ENCODE data around the gene PSAP.

PSAP gene

DNA sequence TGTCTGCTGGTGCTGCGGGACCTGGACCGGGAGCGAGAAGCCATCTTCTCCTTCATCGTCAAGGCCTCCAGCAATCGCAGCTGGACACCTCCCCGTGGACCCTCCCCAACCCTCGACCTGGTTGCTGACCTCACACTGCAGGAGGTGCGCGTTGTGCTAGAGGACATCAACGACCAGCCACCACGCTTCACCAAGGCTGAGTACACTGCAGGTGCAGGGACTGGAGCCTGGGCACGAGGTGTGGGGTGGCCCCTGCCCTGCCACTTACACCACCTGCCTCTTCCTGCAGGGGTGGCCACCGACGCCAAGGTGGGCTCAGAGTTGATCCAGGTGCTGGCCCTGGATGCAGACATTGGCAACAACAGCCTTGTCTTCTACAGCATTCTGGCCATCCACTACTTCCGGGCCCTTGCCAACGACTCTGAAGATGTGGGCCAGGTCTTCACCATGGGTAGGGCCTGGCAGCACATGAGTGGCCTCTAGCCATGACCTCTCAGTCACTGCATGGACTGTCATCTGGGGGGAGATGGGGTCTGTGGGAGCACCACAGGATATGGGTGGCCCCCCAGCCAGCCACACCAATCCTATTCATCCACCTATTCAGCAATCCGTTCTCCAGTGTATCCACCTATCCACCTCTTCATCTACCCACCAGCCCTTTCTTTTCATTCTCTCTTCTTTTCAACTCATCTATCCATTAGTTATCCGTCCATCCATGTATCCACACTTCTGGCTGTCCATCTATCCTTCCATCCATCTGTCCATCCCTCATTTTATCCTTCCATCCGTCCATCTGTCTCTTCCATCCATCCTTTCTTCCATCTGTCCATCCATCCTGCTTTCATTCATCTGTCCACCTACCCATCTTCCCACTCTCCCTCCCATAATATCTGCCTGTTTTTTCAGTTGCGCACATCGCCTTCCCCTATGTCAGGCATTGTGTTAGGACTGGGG lies 43.2 kb downstream of the PSAP start:
- DNase-seq (ENCODE audit: low spot score), result no peak

DNA sequence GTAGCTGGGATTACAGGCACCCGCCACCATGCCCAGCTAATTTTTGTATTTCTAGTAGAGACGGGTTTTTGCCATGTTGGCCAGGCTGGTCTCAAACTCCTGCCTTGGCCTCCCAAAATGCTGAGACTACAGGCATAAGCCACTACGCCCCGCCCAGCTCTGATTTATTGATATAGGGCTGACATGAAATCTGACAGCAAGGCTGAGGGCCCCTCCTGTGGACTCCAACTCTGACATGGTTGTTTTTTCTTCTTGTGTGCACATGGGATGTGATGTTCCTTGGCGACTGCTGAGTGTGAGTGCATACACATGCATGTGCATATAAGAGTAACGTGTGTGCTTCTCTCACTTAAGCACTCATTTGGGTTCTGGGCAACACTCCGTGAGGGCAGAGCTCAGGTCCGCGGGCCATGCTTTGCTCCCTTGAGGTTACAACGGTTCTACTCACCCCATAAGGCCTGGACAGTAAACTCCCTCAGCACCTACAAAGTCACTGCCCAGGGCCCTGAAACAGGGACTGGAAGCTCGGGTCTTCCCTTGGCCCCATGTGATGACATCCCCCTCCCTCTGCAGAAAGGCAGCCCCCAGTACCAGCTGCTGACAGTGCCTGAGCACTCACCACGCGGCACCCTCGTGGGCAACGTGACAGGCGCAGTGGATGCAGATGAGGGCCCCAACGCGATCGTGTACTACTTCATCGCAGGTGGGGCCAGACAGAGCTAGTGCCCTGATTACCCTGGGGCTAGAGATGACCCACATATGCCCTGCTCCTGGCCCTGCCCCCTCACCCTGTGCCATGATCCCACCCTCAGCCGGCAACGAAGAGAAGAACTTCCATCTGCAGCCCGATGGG lies 44.1 kb downstream of the PSAP start:
- DNase-seq (ENCODE audit: low spot score), result no peak

DNA sequence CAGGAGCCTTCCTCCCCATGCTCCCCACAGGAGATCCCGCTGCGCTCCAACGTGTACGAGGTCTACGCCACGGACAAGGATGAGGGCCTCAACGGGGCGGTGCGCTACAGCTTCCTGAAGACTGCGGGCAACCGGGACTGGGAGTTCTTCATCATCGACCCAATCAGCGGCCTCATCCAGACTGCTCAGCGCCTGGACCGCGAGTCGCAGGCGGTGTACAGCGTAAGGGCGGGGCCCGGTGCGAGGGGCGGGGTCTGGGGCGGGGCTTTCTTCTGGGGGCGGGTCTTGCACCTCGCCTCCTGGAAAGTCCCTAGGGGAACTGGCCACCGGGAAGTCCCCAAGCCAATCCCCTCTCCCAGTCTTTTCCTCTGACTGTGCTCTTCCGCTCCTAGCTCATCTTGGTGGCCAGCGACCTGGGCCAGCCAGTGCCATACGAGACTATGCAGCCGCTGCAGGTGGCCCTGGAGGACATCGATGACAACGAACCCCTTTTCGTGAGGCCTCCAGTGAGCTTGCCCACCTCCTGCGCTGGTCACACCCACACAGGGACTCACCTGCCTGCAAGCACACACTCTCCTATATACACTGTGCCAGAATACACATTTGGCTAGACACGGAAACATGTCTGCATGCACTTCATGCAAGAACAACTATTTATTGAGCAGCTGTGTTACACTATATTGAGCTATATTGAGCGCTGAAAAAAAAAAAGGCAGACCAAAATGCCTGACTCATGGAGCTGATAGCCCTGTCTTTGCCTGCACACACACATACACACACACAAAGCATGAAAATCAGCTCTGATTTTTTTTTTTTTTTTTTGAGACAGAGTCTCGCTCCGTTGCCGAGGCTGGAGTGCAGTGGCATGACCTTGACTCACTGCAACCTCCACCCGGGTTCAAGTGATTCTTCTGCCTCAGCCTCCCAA lies 45.0 kb downstream of the PSAP start:
- no peak for DNase-seq (ENCODE audit: low spot score)

DNA sequence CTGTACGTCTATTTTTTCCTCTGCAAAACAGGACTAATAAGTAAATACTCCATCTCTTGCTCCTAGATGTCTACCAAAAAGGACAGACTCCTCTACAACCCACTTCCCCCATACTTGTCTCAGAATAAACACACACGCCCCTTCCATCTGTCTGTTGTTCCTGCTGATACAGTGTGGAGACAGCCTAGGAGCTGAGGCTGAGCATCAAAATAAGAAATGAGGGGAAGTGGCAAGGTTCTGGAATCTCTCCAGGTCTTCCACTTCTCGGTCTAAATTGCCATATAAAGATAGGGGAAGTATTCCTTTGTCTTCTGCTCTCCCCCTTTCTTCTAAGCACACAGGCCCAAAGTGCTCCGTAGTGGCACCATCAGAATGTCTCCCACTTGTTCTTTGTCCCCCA lies 47.0 kb downstream of the PSAP start:
- no peak for DNase-seq (ENCODE audit: low spot score)

DNA sequence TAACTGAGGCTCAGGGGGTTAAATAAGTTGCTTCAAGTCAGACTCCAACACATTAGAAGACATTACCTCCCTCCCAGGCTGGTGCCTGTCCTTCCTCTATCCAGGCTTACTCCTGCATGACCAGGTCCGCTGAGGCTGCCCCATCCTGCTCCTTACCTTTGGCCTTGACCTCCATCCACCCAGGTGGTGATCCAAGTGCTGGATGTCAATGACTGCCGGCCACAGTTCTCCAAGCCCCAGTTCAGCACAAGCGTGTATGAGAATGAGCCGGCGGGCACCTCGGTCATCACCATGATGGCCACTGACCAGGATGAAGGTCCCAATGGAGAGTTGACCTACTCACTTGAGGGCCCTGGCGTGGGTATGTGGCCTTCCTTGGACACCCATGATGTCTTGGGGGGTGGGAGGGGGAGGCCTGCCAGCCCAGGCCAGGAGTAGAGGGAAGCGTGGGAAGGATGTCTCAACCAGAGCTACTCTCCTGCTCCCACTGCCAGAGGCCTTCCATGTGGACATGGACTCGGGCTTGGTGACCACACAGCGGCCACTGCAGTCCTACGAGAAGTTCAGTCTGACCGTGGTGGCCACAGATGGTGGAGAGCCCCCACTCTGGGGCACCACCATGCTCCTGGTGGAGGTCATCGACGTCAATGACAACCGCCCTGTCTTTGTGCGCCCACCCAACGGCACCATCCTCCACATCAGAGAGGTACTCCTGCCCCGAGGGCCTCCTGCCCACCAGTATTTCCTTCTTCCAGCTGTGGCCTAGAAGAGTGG lies 48.1 kb downstream of the PSAP start:
- no peak for DNase-seq (ENCODE audit: low spot score)

DNA sequence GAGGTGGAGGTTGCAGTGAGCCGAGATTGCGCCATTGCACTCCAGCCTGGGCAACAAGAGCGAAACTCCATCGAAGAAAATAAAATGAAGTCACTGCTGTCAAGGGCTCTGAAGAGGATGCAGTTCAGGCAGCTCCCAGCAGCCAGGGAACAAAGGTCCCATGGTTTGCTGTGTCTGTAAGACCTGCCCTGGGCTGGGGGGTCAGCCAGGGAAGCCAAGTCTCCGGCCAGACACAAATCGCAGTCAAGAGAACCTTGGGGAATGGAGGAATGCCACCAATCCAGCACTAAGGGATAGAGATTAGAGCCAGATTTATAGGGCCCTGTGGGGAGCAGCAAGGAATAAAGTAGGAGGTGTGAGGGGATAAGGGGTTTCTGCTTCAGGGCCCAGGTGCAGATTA lies 48.8 kb downstream of the PSAP start:
- no peak for DNase-seq (ENCODE audit: low spot score)

DNA sequence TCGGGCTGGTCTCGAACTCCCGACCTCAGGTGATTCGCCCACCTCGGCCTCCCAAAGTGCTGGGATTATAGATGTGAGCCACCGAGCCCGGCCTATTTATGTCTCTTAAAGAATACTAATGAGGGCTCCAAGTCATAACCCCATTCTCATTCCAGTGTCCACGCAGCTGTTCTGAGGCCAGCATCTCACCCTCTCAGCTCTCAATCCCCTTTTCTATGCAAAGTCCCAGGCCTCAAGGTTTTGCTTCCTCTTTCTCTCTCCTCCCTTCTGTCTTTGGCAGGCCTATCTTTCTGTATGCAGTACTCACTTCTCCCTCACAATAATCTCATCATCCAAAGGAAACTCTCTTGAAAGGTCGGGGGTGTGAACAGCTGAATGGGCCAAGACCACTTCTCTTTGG lies 49.7 kb downstream of the PSAP start:
- no peak for DNase-seq (ENCODE audit: low spot score)

DNA sequence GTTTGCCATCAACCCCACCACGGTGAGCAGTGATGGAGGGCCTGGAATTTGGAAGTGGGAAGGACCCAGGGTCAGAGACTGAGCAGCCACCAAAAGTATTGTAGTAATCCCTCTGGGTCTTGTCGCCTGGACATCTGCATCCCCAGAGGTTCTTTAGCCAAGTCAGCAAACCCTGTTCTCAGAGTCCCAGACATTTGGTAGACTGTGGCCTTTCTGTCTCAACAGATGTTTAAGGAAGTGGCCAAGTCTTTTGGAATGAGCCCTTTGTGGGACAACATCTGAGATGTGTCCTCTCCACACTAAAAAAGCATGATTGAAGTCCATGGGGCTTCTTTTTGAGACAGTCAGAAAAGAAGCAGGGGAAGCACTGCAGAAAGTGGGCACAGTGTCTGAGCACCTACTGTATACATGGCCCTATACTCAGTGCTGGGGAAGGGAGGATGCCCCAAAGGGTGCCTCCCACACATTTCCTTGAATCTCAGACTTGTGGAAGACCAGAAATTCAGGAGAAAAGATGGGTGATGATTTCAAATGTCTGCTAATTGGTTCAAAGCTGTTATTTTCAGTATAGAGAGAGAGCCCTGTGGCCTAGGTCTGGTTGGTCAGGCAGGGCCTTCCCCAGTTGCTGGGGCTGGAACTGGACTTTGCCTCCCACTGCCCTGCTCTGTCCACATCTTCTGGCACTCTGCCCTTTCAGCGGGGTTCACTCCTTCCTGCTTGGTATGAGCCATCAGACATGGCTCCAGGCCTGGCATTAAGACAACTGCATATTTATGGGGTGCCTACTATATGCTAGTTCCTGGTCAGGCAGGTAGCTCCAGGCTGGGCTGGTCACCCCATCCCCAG lies 51.2 kb downstream of the PSAP start:
- no peak for DNase-seq (ENCODE audit: low spot score)

DNA sequence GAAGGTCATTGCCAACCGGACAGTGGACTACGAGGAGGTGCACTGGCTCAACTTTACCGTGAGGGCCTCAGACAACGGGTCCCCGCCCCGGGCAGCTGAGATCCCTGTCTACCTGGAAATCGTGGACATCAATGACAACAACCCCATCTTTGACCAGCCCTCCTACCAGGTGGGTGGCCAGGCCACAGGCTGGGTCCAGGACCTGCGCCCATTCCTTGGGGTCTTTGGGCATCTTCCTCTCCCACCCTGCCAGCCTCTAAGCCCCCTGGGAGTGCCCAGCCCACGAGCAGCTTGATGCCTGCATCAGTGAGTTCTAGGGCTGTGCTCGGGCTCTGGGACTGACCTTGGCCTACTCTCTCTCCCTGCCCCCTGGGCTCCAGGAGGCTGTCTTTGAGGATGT lies 51.9 kb downstream of the PSAP start:
- DNase-seq (ENCODE audit: low spot score), result no peak

DNA sequence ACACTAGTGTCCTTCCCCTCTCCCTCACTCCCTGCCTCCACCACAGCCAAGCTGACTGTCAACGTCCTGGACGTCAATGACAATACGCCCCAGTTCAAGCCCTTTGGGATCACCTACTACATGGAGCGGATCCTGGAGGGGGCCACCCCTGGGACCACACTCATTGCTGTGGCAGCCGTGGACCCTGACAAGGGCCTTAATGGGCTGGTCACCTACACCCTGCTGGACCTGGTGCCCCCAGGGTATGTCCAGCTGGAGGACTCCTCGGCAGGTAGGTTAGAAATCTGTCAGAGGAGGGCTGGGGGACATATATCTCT lies 52.8 kb downstream of the PSAP start:
- DNase-seq (ENCODE audit: low spot score), result no peak

DNA sequence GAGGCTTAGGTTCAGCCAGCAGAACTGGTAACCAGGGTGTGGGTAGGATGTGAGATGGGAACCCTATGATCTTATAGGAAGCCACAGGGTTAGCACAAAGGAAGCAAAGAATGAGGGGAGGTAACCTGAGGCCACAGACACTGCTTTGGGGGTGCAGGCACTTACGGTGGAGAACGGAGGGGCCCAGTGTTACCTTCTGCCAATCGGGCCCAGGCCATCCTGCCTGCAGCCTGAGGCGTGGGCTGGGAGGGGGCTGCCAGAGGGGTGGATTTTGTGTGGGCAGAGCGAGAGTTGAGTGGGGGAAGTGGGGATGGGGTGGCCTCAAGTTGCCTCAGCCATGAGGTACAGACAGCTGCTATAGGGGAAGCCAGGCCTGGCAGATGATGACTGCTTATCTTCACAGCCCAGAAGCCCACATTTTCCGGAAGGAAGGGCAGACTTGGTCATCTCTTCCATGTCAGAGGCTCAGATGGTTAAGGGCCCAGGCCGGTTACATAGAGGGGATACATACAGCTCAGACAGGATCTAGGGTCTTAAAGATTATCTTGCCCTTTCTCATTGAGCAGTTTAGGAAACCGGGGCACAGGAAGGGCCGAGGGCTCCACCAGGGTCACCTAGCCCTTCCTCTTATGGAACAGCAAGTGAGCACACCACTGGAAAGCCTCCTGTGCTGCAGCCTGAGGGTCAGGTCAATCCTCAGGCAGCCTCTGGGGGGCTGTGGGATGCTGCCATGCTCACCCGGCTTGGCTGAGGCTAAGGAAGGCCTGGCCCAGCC lies 53.3 kb downstream of the PSAP start:
- no peak for DNase-seq (ENCODE audit: low spot score)

DNA sequence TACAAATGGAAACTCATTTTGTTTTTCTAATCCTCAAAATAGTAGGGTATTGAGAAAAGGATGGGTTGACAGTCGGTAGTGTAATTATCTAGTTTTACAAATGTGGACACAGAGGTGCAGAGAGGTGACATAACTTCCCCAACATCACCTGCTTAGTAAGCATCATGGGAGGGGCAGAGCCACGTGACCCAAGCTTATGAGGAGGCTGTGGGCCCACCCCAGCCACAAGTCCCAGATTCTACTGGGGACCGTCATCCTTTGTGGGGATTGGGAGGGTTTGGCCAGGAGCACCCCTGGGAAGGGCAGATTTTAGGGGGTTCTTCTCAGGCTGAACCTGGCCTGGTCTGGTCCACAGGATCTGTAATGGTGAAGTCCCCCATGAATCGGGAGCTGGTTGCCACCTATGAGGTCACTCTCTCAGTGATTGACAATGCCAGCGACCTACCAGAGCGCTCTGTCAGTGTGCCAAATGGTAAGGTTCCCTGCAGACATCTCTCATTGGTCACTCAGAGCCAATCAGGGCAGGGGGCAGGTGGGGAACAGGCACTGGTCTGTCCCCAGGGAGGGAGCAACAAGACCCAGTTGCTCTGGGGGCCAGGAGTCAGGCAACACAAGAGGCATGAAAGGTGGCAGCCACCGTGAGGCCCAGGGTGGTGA lies 54.2 kb downstream of the PSAP start:
- DNase-seq (ENCODE audit: low spot score), result no peak

DNA sequence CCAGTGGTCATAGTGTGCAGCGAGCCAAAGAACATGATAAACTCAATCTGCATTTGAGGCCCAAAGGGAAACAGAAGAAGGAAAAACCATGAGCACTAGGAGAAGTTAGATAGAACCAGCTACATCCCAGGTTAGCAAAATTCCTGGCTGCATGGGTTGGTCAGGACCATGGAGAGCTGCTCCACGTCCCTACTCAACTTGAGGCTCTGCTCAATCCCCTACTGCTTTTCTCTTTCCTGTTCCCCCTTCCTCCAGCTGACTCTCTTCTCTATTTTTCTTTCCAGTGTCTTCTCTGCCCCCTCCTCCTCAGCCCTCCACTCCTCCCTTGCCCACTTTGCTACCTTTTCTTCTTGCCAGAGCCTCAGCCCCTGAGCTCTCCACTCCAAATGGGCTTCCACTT lies 55.8 kb downstream of the PSAP start:
- peak; percentile 42 for DNase-seq (ENCODE audit: low spot score)

DNA sequence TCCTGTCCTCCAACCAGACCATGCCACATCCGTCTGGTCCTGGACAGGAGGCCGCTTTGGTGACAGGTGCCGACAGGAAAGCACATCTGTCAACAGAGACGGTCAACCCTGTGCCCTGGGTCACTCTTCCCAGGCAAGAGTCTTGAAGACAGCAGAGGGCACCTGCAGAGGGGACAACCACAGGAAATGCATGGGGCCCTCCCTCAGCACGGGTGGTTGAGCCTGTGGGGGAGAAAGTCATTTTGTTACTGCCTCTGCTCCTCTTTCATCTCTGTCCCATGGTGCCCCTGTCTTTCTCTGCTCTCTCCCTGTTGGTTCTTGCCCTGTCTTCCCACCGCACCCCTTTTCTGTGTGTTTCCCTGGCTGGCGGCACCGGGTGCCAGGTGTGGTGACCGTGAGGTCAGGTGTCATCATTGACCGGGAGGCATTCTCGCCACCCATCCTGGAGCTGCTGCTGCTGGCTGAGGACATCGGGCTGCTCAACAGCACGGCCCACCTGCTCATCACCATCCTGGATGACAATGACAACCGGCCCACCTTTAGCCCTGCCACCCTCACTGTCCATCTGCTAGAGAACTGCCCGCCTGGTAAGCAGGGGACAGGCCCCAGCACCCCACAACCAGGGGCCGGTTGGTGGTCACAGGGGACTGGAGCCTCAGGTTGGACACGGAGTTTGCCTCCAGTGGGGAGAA lies 60.2 kb downstream of the PSAP start:
- DNase-seq (ENCODE audit: low spot score), result no peak

DNA sequence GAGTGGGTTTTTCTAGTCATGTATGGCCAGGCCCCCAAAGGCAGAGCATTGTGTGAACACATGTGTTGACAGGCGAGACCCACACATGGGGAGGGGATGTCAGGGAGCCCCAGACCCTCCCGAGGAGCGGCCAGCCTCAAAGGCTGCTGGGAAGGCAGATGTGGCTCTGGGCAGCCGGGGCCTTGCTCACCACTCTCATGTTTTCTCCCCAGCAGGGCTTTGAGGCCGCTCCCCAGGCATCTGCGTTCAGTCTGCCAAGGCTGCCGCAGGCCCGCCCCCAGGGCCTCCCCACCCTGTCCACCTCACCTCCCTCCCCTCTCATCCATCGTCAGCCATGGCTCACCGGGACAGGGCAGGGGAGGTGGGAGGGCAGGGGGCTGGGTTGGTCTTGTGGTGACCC lies 61.2 kb downstream of the PSAP start:
- no peak for DNase-seq (ENCODE audit: low spot score)

DNA sequence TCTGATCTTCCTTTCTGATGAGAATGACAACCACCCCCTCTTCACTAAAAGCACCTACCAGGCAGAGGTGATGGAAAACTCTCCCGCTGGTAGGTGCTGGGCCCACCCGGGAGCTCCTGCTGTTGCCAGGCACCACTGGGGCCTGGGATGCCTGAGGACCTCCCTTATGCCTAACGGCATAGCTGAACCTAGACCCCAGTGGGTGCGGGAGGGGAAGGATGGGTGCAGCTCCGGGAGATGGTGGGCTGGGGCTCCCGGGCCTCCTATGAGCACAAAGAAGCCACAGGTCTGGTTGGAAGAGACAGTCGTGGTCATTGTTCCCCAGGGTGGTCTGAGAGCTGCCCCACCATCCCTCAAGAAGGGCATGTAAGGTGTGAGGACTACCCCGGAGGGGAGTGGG lies 62.1 kb downstream of the PSAP start:
- DNase-seq (ENCODE audit: low spot score), result no peak

DNA sequence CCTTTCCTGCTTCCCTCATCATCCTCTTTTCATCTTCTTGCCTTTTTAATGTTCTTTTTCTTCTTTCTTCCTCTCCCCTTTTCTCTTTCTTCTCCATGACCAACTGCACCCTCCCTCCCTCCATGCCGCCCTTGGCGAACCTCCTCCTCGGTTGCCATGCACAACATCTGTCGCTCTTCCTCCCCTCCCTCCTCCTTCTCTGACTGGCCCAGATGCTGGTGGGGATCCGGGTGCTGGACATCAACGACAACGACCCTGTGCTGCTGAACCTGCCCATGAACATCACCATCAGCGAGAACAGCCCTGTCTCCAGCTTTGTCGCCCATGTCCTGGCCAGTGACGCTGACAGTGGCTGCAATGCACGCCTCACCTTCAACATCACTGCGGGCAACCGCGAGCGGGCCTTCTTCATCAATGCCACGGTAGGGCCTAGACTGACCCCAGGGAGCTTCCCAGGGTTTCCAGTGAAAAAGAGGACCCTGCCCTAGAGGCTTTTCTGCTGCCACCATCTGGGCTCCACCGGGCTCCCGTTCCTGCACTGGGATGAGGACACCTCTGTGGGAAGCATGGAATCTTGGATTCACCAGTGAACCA lies 66.3 kb downstream of the PSAP start:
- DNase-seq (ENCODE audit: low spot score), result no peak
